ENCODE measurements around the gene NCAM1. TPM values are rescaled to one million over a fixed set of nuclear protein-coding genes. Genes with fewer than 3 reads are reported as not detected.

Gene NCAM1
- total and polyA plus RNA-seq, 2 donors (not counting 3 experiments of a cell fraction or from before 2014, with no cell fraction given): 0.03 TPM; not detected in 1

GRCh38 chr11:113305440-113306336 lies 344.5 kb downstream of the NCAM1 start:
- Histone ChIP-seq H3K27me3 (ENCODE audit: control insufficient read depth in 2 of 2, insufficient read depth in 2 of 2, low read length in 2 of 2) (peaks cover 2 to 5% of the 10 kb centered on the region in 2 experiments), H3K27ac (ENCODE audit: insufficient read depth, low read depth, low read length) (no peak overlapping the region), H2AFZ (ENCODE audit: low read depth, low read length) (no peak overlapping the region), H3K9me1 (replicated peaks; ENCODE audit: control insufficient read depth, extremely low read depth, insufficient read depth, low read length) (no peaks in the 10 kb centered on the region), H3K4me3 (replicated peaks in 1 of 3; ENCODE audit: insufficient read depth in 1 of 3, low read depth in 1 of 3, low read length in 3 of 3) (no peak overlapping the region), H3K4me2 (ENCODE audit: insufficient read depth, low read length) (no peak overlapping the region), H3K36me3 (ENCODE audit: control insufficient read depth in 2 of 2, extremely low read depth in 1 of 2, insufficient read depth in 2 of 2, low read length in 2 of 2) (no peaks in the 10 kb centered on the region), H3K9ac (replicated peaks; ENCODE audit: extremely low read depth, insufficient read depth, low read length) (no peak overlapping the region), H3K79me2 (ENCODE audit: control insufficient read depth, insufficient read depth, low read length) (no peaks in the 10 kb centered on the region), H4K20me1 (replicated peaks; ENCODE audit: control insufficient read depth, extremely low read depth, insufficient read depth, low read length) (no peaks in the 10 kb centered on the region), H3K4me1 (ENCODE audit: control insufficient read depth, extremely low read depth, insufficient read depth, low read length) (no peaks in the 10 kb centered on the region), H3K9me3 (replicated peaks; ENCODE audit: control insufficient read depth, insufficient read depth, low read length) (no peaks in the 10 kb centered on the region)
- dilution Hi-C loops (cut with MboI; ENCODE audit: extremely low pct_ligation_motif_present, low sequenced_read_pairs) (no loop called here), intact Hi-C loops (cut with micrococcal nuclease) (loop anchor here (1.0 to 2.0 kb wide), 3 partner anchors 227 to 491 kb away; no protein-coding TSS in a partner anchor)
- TF ChIP-seq POLR2AphosphoS5 (IDR thresholded peaks at IDR 0.05; ENCODE audit: insufficient read depth, low read depth, low read length) (no peak), CTCF (IDR thresholded peaks at IDR 0.05; ENCODE audit: extremely low read depth in 1 of 2, insufficient read depth in 1 of 2, low read depth in 1 of 2, low read length in 2 of 2) (peak; percentile 84 to 94), EZH2 (IDR thresholded peaks at IDR 0.05; ENCODE audit: borderline replicate concordance, low read depth, low read length, severe bottlenecking) (no peak)
- TF ChIP-seq, protein P1, sequence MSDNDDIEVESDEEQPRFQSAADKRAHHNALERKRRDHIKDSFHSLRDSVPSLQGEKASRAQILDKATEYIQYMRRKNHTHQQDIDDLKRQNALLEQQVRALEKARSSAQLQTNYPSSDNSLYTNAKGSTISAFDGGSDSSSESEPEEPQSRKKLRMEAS (IDR thresholded peaks at IDR 0.05; ENCODE audit: insufficient read depth, insufficient read length): no peak
- BruUV-seq (replicated peaks): no TSS peak
- DNase-seq (ENCODE audit: low read depth, low spot score) (peak; percentile 60), FAIRE-seq (peak; percentile 88)
- ChIA-PET POLR2A (no interaction called here), CTCF (interaction anchor here (0.7 to 5.1 kb wide), 10 partner anchors 9 to 718 kb away, joined by 3 to 67 read pairs (median 6); partner anchors contain the start of gene TTC12)

Measured in endothelial cell of umbilical vein (primary cell).